Smooth muscle cell (in vitro differentiated cells): Measurements from ENCODE around the gene LRP2. TPM values are rescaled to one million over a fixed set of nuclear protein-coding genes. Genes with fewer than 3 reads are reported as not detected.

Experiments used
- DNase-seq: peaks from one replicate; lab custom pipeline; 2025; ENCODE audit not compliant: unreplicated experiment; lab: John Stamatoyannopoulos, UW
- H2AFZ ChIP-seq: fragments of 200-600 bp; sonication (generic); 2 replicates; pipeline ENCODE4 v1.6.0; 2016; ENCODE audit warnings: antibody characterized with exemption, low read depth, mild to moderate bottlenecking
- H3F3A ChIP-seq: fragments of 200-600 bp; sonication (generic); 2 replicates; pipeline ENCODE4 v1.6.0; 2017; ENCODE audit warnings: antibody characterized with exemption, low read depth
- H3K27ac ChIP-seq: fragments of 200-600 bp; sonication (generic); 2 replicates; pipeline ENCODE4 v1.5.1; 2016; ENCODE audit warnings: low read depth, mild to moderate bottlenecking
- H3K27me3 ChIP-seq: fragments of 200-600 bp; sonication (generic); 2 replicates; pipeline ENCODE4 v1.6.1; 2016; ENCODE audit warnings: low read depth, mild to moderate bottlenecking
- H3K36me3 ChIP-seq: fragments of 200-600 bp; sonication (generic); 2 replicates; pipeline ENCODE4 v1.5.1; 2016; ENCODE audit warnings: low read depth
- H3K4me1 ChIP-seq: fragments of 200-600 bp; sonication (generic); 2 replicates; pipeline ENCODE4 v1.5.1; 2016; ENCODE audit warnings: low read depth
- H3K4me2 ChIP-seq: fragments of 200-600 bp; sonication (generic); 2 replicates; pipeline ENCODE4 v1.6.0; 2016; ENCODE audit warnings: mild to moderate bottlenecking
- H3K4me3 ChIP-seq: fragments of 200-600 bp; sonication (generic); 2 replicates; pipeline ENCODE4 v1.5.1; 2016; ENCODE audit warnings: mild to moderate bottlenecking
- H3K79me2 ChIP-seq: fragments of 200-600 bp; sonication (generic); 2 replicates; pipeline ENCODE4 v1.6.0; 2016; ENCODE audit warnings: low read depth, mild to moderate bottlenecking
- H3K9ac ChIP-seq: fragments of 200-600 bp; sonication (generic); 2 replicates; pipeline ENCODE4 v1.6.0; 2016; ENCODE audit warnings: low read depth
- H3K9me3 ChIP-seq: fragments of 200-600 bp; sonication (generic); replicated peaks from 2 replicates; pipeline ENCODE4 v1.5.1; 2016; ENCODE audit warnings: low read depth
- H4K20me1 ChIP-seq: fragments of 200-600 bp; sonication (generic); 2 replicates; pipeline ENCODE4 v1.6.0; 2016; ENCODE audit warnings: low read depth
- WGBS: methylation state at CpG from one replicate; pipeline ENCODE4 v1.1.7; 2016; ENCODE audit warnings: low lambda C conversion rate; 5-methylcytosine and 5-hydroxymethylcytosine counted together
- polyA plus RNA-seq: library from polyadenylated mRNA; unstranded; fragments of >200 nt; fragmentation: Nextera tagmentation; extraction: Ambion mirVana; gene quantifications from 2 replicates; pipeline ENCODE4 v1.2.1, GENCODE V29; 2016
- total RNA-seq: library from RNA; depleted of rRNA; stranded (reverse); fragments of >200 nt; gene quantifications from 2 replicates; pipeline ENCODE4 v1.2.3, GENCODE V29; 2014
- TF ChIP-seq, protein P1 (sequence below): fragments of 200-600 bp; sonication (generic); IDR thresholded peaks from 2 replicates; pipeline ENCODE4 v1.5.1; 2017; ENCODE audit warnings: borderline replicate concordance, mild to moderate bottlenecking, antibody characterized with exemption; ENCODE audit not compliant: insufficient read depth, poor library complexity, severe bottlenecking

LRP2 gene
- total and polyA plus RNA-seq, 2 experiments from 2014 or later = 2.7 TPM; not detected in 1

GRCh38 chr2:169109502-169110409 is 252.6 kb downstream of the LRP2 start:
- H3K4me3 ChIP-seq = no peak overlapping the region
- 47% methylated on average over 21 of the region's 21 CpGs for WGBS
- DNase-seq = peak; percentile 26
- H3K4me2 ChIP-seq = peak overlapping the region; percentile 36
- no peaks in the 10 kb centered on the region for H3K9me3 ChIP-seq
- H3K79me2 ChIP-seq = no peaks in the 10 kb centered on the region
- H3K27ac ChIP-seq = no peak overlapping the region
- H3K9ac ChIP-seq = no peak overlapping the region
- H4K20me1 ChIP-seq = no peaks in the 10 kb centered on the region
- H3K27me3 ChIP-seq = peaks cover 56% of the 10 kb centered on the region
- no peak overlapping the region for H2AFZ ChIP-seq
- no peaks in the 10 kb centered on the region for H3K36me3 ChIP-seq
- TF ChIP-seq, protein P1, sequence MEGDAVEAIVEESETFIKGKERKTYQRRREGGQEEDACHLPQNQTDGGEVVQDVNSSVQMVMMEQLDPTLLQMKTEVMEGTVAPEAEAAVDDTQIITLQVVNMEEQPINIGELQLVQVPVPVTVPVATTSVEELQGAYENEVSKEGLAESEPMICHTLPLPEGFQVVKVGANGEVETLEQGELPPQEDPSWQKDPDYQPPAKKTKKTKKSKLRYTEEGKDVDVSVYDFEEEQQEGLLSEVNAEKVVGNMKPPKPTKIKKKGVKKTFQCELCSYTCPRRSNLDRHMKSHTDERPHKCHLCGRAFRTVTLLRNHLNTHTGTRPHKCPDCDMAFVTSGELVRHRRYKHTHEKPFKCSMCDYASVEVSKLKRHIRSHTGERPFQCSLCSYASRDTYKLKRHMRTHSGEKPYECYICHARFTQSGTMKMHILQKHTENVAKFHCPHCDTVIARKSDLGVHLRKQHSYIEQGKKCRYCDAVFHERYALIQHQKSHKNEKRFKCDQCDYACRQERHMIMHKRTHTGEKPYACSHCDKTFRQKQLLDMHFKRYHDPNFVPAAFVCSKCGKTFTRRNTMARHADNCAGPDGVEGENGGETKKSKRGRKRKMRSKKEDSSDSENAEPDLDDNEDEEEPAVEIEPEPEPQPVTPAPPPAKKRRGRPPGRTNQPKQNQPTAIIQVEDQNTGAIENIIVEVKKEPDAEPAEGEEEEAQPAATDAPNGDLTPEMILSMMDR = peak; percentile 98
- peaks cover 6% of the 10 kb centered on the region for H3K4me1 ChIP-seq
- H3F3A ChIP-seq = no peaks in the 10 kb centered on the region

- Histone ChIP-seq H3F3A (no peaks in the 10 kb centered on the region), H4K20me1 (no peaks in the 10 kb centered on the region), H3K9me3 (no peaks in the 10 kb centered on the region), H2AFZ (no peak overlapping the region), H3K79me2 (no peaks in the 10 kb centered on the region), H3K4me3 (no peak overlapping the region), H3K9ac (no peak overlapping the region), H3K4me1 (peaks cover 6% of the 10 kb centered on the region), H3K27me3 (peaks cover 71% of the 10 kb centered on the region), H3K4me2 (no peak overlapping the region), H3K36me3 (no peaks in the 10 kb centered on the region), H3K27ac (no peak overlapping the region)
- 78% methylated on average over 3 of the region's 3 CpGs for WGBS
- DNase-seq = no peak
- TF ChIP-seq, protein P1 = no peak
These were observed 254.0 kb downstream of the LRP2 start for GRCh38 chr2:169108099-169108884.

GRCh38 chr2:169107645-169108044 is 254.7 kb downstream of the LRP2 start:
- TF ChIP-seq, protein P1 = no peak
- WGBS = 75% methylated on average over 2 of the region's 2 CpGs
- Histone ChIP-seq H3K36me3 (no peaks in the 10 kb centered on the region), H3K4me2 (no peak overlapping the region), H4K20me1 (no peaks in the 10 kb centered on the region), H3K4me3 (no peak overlapping the region), H3K27me3 (peaks cover 77% of the 10 kb centered on the region), H3F3A (no peaks in the 10 kb centered on the region), H2AFZ (no peak overlapping the region), H3K4me1 (peaks cover 6% of the 10 kb centered on the region), H3K9ac (no peak overlapping the region), H3K27ac (no peak overlapping the region), H3K79me2 (no peaks in the 10 kb centered on the region), H3K9me3 (no peaks in the 10 kb centered on the region)
- no peak for DNase-seq
